GM20431 (cell line): ENCODE data around the gene HAND2.

Experiments used
- in situ Hi-C: fragments of 300-500 bp; cut with MseI, MboI; formaldehyde crosslinking; loops from one replicate; pipeline ENCODE4 v1.15.0; 2020; ENCODE audit warnings: low sequenced_read_pairs; ENCODE audit not compliant: unreplicated experiment

HAND2 gene

GRCh38 chr4:173537613-173538147 lies 7.7 kb upstream of the HAND2 start:
- in situ Hi-C loops = no loop called here

- in situ Hi-C loops = no loop called here
Measured at GRCh38 chr4:173536808-173537429, 6.9 kb upstream of the HAND2 start.

GRCh38 chr4:173535957-173536356 lies 5.9 kb upstream of the HAND2 start:
- in situ Hi-C loops = no loop called here

GRCh38 chr4:173535165-173535902 lies 5.3 kb upstream of the HAND2 start:
- in situ Hi-C loops = no loop called here

- in situ Hi-C loops = no loop called here
Measured at GRCh38 chr4:173534434-173534833, 4.4 kb upstream of the HAND2 start.

- in situ Hi-C loops = no loop called here
Measured at GRCh38 chr4:173532725-173533511, 2.9 kb upstream of the HAND2 start.

- in situ Hi-C loops = no loop called here
Measured at GRCh38 chr4:173531086-173531965, 1.3 kb upstream of the HAND2 start.

GRCh38 chr4:173530326-173531085 lies 477 bp upstream of the HAND2 start:
- in situ Hi-C loops = no loop called here

GRCh38 chr4:173528378-173529321 lies 1.4 kb downstream of the HAND2 start:
- in situ Hi-C loops = no loop called here

- in situ Hi-C loops = no loop called here
Measured at GRCh38 chr4:173527103-173527891, 2.7 kb downstream of the HAND2 start.

- in situ Hi-C loops = no loop called here
Measured at GRCh38 chr4:173526724-173527102, 3.3 kb downstream of the HAND2 start.

- in situ Hi-C loops = no loop called here
Measured at GRCh38 chr4:173526027-173526482, 4.0 kb downstream of the HAND2 start.

GRCh38 chr4:173525118-173526011 lies 4.7 kb downstream of the HAND2 start:
- in situ Hi-C loops = no loop called here

- in situ Hi-C loops = no loop called here
Measured at GRCh38 chr4:173524218-173525117, 5.6 kb downstream of the HAND2 start.

GRCh38 chr4:173522951-173523395 lies 7.1 kb downstream of the HAND2 start:
- in situ Hi-C loops = no loop called here
